Measurements from ENCODE around the gene ZNF578. TPM values are rescaled to one million over a fixed set of nuclear protein-coding genes. Genes with fewer than 3 reads are reported as not detected.
"Not testable (repeated sequence)": the region's sequence is repeated elsewhere in the genome, so short reads cannot be mapped to it uniquely, and the experiment has no call there.

Gene ZNF578
- total RNA-seq, 3 donors from 2014 or later, result 1.3 to 3.7 (median 1.4) TPM

DNA sequence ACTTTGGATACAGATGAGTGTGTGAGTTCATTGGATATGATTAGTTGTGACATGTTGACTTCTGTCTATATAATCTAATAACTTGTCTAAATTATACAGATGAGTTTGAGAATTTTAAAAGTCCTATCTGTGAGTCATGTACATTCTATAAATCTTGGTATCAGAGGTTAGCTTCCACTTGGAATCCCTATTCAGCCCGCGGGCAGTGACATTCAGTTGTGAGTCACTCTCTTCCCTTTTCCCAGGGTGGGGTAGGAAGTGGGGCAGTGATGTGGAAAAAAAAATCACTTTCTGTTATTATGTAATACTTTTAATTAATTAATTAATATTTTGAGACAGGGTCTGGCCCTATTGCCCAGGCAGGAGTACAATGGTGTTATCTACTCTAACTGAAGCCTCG lies 41.2 kb downstream of the ZNF578 start:
- no peak for DNase-seq (ENCODE audit: low spot score in 2 of 2)
- Histone ChIP-seq H3K4me3 (no peak overlapping the region), H3K4me1 (no peaks in the 10 kb centered on the region), H3K36me3 (no peaks in the 10 kb centered on the region), H3K27me3 (no peaks in the 10 kb centered on the region), H3K27ac (no peak overlapping the region), H3K9me3 (peaks cover 72 to 82% of the 10 kb centered on the region in 2 donors)
- intact Hi-C loops (cut with DNase I; ENCODE audit: low total_unique reads), result no loop called here
- TF ChIP-seq POLR2AphosphoS5 (IDR thresholded peaks at IDR 0.05) (no peak), POLR2A (IDR thresholded peaks at IDR 0.05) (no peak)
- TF ChIP-seq, protein P1, sequence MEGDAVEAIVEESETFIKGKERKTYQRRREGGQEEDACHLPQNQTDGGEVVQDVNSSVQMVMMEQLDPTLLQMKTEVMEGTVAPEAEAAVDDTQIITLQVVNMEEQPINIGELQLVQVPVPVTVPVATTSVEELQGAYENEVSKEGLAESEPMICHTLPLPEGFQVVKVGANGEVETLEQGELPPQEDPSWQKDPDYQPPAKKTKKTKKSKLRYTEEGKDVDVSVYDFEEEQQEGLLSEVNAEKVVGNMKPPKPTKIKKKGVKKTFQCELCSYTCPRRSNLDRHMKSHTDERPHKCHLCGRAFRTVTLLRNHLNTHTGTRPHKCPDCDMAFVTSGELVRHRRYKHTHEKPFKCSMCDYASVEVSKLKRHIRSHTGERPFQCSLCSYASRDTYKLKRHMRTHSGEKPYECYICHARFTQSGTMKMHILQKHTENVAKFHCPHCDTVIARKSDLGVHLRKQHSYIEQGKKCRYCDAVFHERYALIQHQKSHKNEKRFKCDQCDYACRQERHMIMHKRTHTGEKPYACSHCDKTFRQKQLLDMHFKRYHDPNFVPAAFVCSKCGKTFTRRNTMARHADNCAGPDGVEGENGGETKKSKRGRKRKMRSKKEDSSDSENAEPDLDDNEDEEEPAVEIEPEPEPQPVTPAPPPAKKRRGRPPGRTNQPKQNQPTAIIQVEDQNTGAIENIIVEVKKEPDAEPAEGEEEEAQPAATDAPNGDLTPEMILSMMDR (IDR thresholded peaks at IDR 0.05), result no peak

DNA sequence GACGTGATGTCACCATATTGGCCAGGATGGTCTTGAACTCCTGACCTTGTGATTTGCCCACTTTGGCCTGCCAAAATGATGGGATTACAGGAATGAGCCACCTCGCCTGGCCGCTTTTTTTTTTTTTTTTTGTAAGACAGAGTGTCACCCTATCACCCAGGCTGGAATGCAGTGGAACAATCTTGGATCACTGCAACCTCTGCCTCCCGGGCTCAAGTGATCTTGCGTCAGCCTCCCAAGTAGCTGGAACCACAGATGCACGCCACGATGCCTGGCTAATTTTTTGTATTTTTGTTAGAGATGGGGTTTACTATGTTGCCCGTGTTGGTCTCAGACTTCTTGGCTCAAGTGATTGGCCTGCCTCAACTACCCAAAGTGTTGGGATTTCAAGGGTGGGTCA lies 45.2 kb downstream of the ZNF578 start:
- H3K4me1 ChIP-seq, result no peaks in the 10 kb centered on the region
- H3K4me3 ChIP-seq, result no peak overlapping the region
- no peaks in the 10 kb centered on the region for H3K36me3 ChIP-seq
- intact Hi-C loops (cut with DNase I; ENCODE audit: low total_unique reads), result no loop called here
- H3K27ac ChIP-seq, result no peak overlapping the region
- DNase-seq (ENCODE audit: low spot score in 2 of 2), result no peak
- peaks cover 67 to 77% of the 10 kb centered on the region in 2 donors for H3K9me3 ChIP-seq
- TF ChIP-seq, protein P1 (IDR thresholded peaks at IDR 0.05), result no peak
- no peak for TF ChIP-seq POLR2AphosphoS5 (IDR thresholded peaks at IDR 0.05)
- no peak for TF ChIP-seq POLR2A (IDR thresholded peaks at IDR 0.05)
- no peaks in the 10 kb centered on the region for H3K27me3 ChIP-seq

- peaks cover 63 to 68% of the 10 kb centered on the region in 2 donors for H3K9me3 ChIP-seq
- H3K4me1 ChIP-seq; H3K4me3 ChIP-seq; intact Hi-C loops (cut with DNase I; ENCODE audit: low total_unique reads); DNase-seq (ENCODE audit: low spot score in 2 of 2); H3K27ac ChIP-seq; H3K36me3 ChIP-seq; H3K27me3 ChIP-seq: not testable (repeated sequence)
These were observed 47.1 kb downstream of the ZNF578 start for GRCh38 chr19:52500474-52500873.

- H3K4me3 ChIP-seq; H3K36me3 ChIP-seq; H3K27ac ChIP-seq; DNase-seq (ENCODE audit: low spot score in 2 of 2); H3K27me3 ChIP-seq; intact Hi-C loops (cut with DNase I; ENCODE audit: low total_unique reads); H3K4me1 ChIP-seq: not testable (repeated sequence)
- H3K9me3 ChIP-seq, result peaks cover 64 to 65% of the 10 kb centered on the region in 2 donors
These were observed 47.6 kb downstream of the ZNF578 start for GRCh38 chr19:52500991-52501390.

DNA sequence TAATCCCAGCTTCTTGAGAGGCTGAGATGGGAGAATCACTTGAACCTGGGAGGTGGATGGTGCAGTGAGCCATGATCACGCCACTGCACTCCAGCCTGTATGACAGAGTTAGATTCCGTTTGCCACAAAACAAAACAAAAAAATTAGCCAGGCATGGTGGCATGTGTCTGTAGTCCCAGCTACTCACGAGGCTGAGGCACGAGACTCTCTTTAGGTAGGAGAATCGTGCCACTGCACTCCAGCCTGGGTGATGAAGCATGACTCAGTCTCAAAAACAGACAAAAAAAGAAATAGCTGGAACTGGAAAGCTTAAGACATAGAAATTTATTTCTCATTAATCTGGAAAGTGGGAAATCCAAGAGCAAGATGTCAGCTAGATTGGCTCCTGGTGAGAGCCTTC lies 53.9 kb downstream of the ZNF578 start:
- no peak for DNase-seq (ENCODE audit: low spot score in 2 of 2)
- intact Hi-C loops (cut with DNase I; ENCODE audit: low total_unique reads), result no loop called here
- H3K27ac ChIP-seq, result no peak overlapping the region
- H3K4me3 ChIP-seq, result no peak overlapping the region
- H3K36me3 ChIP-seq, result no peaks in the 10 kb centered on the region
- no peaks in the 10 kb centered on the region for H3K4me1 ChIP-seq
- TF ChIP-seq, protein P1 (IDR thresholded peaks at IDR 0.05), result no peak
- no peak for TF ChIP-seq POLR2AphosphoS5 (IDR thresholded peaks at IDR 0.05)
- no peak for TF ChIP-seq POLR2A (IDR thresholded peaks at IDR 0.05)
- H3K27me3 ChIP-seq, result no peaks in the 10 kb centered on the region
- H3K9me3 ChIP-seq, result peaks cover 44 to 51% of the 10 kb centered on the region in 2 donors

GRCh38 chr19:52516191-52516590 lies 62.8 kb downstream of the ZNF578 start:
- Histone ChIP-seq H3K27ac (no peak overlapping the region), H3K4me1 (no peaks in the 10 kb centered on the region), H3K36me3 (no peaks in the 10 kb centered on the region), H3K9me3 (peaks cover 28 to 37% of the 10 kb centered on the region in 2 donors), H3K4me3 (no peak overlapping the region), H3K27me3 (no peaks in the 10 kb centered on the region)
- DNase-seq (ENCODE audit: low spot score in 2 of 2), result no peak
- TF ChIP-seq POLR2A (IDR thresholded peaks at IDR 0.05) (no peak), POLR2AphosphoS5 (IDR thresholded peaks at IDR 0.05) (no peak)
- TF ChIP-seq, protein P1 (IDR thresholded peaks at IDR 0.05), result no peak
- intact Hi-C loops (cut with DNase I; ENCODE audit: low total_unique reads), result no loop called here

All from breast epithelium (tissue), 4 donors.